Measurements from ENCODE around the gene NUP210L.

The NUP210L gene

GRCh38 chr1:153944005-153944826, 210.7 kb downstream of the NUP210L start:
- DNase-seq (ENCODE audit: low spot score): no peak

DNA sequence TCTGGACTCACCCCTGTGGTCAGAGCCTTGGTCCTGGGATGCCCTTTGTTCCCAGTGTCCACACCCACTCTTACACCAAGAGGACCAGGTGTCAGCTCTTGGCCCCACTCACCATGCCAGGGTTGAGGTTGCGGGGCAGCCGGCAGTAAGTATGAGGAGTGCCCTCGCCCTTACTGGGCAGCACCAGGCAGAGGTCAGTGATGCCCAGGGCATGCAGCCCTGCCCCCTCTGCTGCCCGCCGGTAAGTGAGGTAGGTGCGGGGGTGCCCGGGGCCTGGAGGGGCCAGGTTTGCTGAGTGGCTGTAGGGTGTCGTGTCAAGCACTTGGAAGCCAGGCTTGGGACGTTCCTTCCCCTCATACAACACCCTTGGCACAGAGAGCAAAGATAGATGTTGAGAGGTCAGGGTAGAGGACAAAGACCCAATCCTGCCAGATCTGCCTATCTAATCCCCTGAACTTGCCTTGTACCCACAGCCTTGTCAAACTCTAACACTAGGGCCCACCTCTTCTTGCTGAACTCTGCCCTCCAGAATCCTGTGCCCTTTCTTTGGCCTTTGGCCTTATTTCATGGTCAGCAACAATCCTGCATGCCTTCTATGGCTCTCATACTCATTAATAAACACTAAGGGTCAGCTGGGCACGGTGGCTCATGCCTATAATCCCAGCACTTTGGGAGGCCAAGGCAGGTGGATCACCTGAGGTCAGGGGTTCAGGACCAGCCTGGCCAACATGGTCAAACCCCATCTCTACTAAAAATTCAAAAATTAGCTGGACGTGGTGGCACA, 211.9 kb downstream of the NUP210L start:
- DNase-seq (ENCODE audit: low spot score): no peak

Measured in hematopoietic multipotent progenitor cell treated with erythropoietin and hydrocortisone succinate and interleukin-3 and kit ligand, for 17 days (in vitro differentiated cells).